OCI-M2 (cell line): ENCODE measurements around the gene SUPT5H.

Experiments used
- DNase-seq: peaks from one replicate; lab custom pipeline; 2025; ENCODE audit not compliant: unreplicated experiment; lab: John Stamatoyannopoulos, UW

The SUPT5H gene

DNA sequence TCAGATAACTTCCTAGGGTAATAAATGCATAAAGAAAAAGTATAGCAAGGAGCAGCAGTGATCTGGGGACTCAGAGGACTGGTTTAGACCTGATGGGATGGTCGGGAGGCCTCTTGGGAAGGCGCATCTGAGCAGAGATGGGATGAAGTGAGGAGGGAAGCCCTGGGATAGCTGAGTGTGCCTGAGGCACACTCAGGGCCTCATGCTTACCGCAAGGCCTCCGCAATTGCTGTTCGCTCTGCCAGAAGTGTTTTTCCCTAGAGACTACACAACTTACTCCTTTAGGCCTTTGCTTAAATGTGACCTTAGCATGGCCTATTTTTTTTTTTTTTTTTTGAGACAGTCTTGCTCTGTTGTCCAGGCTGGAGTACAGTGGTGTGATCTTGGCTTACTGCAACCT lies 49.3 kb downstream of the SUPT5H start:
- DNase-seq = no peak

DNA sequence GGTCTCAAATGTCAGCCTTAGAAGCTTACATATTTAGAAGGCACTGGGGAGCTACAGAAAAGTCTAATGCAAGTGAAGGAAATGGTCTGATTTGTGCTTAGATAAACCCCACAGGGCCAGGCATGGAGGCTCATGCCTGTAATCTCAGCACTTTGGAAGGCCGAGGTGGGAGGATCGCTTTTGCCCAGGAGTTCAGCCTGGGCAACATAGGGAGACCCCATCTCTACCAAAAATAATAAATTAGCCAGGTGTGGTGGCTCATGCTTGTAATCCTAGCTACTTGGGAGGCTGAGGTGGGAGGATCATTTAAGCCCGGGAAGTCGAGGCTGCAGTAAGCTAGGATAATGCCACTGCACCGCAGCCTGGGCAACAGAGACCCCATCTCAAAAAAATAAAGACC lies 50.7 kb downstream of the SUPT5H start:
- DNase-seq = no peak

DNA sequence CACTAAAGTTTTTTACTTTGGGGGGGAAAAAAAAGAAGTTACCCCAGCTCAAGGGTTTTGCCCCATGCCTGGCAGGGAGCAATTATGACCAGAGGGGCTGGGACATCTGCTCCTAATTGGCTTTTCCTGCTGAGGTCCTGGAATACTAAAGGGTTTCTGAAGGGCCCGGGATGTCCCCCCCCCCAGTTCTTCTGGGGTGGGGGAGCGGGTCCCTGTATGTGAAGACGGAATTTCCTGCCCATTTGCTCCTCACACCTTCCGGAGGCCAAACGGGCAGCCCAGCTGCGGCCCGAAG lies 52.3 kb downstream of the SUPT5H start:
- DNase-seq = no peak

DNA sequence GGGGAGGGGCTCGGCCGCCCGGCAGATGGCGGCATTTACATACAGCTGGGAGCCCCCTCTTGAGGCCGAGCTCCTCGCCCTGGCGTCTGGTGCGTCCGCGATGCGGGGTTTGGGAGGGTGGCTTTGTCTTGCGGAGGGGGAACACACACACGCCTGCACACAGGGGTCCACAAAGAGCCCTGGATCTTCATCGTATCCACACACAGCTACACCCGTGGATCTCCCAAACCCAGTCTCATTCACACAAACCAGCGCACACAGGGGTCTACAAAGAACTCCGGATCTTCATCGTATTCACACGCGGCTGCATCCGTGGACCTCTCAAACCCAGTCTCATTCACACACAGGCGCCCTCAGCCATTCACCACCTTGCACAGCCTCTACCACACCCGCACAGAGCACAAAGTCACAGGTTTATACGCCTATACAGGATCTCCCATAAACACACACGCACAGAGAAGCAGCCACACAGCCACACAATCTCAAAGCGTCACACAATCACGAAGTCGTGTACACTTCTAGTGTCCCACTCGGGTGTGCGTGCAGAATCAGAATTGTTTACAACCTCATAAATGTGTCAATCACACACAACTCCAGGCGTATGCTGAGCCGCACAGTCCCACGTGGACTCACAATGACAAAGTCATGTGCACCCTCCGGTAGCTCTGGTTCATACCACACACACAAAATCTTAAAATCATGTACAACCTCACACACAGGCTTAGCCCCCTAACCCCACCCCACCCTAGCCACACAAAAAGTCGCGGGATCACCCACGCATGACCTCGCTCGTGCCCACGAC lies 52.8 kb downstream of the SUPT5H start:
- DNase-seq = peak; percentile 69

DNA sequence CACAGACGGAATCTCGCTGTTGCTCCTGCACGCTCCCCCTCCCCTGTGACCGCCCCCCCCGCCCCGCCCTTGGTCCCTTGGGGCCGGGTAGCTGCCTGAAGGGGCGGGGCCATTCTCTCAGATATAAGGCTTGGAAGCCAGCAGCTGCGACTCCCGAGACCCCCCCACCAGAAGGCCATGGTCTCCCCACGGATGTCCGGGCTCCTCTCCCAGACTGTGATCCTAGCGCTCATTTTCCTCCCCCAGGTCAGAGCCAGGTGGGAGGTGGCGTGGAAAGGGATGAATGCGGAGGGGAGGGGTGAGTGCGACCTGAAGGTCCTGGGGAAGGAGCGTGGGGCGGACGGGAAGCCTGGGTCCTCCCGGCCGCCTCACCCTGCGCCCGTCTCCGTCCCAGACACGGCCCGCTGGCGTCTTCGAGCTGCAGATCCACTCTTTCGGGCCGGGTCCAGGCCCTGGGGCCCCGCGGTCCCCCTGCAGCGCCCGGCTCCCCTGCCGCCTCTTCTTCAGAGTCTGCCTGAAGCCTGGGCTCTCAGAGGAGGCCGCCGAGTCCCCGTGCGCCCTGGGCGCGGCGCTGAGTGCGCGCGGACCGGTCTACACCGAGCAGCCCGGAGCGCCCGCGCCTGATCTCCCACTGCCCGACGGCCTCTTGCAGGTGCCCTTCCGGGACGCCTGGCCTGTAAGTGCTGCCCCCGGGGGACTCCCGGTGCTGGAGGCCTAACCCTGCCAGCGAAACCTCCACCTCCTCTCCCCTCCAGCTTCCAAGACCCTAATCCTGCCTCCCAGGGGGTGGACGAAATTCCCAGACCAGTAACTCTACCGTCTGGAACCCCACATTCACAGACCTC lies 53.6 kb downstream of the SUPT5H start, which contains the start of gene DLL3:
DLL3 (plus strand) TSS at position 150 of the 845 bp plus-strand sequence; CDS start at position 178, 28 bp downstream.
- DNase-seq = no peak

DNA sequence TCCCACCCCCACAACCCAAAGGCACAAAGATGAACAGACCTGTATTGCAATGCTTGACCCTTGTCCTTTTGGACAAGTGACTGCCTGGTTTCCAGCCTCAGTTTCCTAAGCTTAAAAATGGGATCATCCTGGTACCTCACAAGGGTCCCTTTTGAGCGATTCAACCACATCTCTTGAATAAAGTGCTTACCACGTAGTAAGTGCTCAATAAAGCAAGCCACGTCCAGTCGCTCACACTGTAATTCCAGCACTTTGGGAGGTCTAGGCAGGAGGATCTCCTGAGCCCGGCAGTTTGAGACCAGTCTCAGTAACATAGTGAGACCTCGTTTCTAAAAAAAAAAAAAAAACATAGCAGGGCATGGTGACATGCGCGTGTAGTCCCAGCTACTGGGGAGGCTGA lies 54.5 kb downstream of the SUPT5H start:
- no peak for DNase-seq

DNA sequence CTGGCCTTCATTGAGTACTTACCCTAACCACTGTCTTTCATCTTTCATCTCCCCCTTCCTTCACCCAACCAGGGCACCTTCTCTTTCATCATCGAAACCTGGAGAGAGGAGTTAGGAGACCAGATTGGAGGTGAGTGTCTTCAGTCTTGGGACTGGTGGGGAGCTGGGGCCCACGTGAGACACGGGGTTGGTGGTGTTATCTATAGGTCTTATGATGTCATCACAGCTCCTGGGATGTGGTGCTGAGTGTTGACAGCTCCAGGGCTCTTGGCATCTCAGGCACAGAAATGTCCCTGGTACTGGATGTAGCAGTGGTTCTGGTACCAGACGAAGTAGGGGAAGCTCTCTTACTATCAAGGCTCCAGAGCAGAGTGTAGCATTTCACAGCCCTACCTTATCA lies 55.2 kb downstream of the SUPT5H start:
- DNase-seq = no peak

DNA sequence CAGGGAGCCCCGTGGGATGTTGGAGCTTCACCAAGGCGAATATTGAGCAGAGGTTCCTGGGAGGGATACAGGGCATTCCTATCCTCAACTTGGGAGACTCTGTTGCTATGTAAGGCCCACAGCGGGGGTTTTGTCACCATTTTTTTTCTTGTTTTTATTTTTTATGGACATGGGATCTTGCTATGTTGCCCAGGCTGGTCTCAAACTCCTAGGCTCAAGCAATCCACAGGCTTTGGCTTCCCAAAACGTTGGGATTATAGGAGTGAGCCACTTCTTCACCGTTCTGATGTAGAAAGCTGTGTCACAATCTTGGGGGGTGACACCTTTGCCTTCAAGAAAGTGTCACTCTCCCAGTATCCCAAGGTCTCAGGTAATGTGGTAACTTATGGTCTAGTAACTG lies 56.0 kb downstream of the SUPT5H start:
- DNase-seq = no peak

DNA sequence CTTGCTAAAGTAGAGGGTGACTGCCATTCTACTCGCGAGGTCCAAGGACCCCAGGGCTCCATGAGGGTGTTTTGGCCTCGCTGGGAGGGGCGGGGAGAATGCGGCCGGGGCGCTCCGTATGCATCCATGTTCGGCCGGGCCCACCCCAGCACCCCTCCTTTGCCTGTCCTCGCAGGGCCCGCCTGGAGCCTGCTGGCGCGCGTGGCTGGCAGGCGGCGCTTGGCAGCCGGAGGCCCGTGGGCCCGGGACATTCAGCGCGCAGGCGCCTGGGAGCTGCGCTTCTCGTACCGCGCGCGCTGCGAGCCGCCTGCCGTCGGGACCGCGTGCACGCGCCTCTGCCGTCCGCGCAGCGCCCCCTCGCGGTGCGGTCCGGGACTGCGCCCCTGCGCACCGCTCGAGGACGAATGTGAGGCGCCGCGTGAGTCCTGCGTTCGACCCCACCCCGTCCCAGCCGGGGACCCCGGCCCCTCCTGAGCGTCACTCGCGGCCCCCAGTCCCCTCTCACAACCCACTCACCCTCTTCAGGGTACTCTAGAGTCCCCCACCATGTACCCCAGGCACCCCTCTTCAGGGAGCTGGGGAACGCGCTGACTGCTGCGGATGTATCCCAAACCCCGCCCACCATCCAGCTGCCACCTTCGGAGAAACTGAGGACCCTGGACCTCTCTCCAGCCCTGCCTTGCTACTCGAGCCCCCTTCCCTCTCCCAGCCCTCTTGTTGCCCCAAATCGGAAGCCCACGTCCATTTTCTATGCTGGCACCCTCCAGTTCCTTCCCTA lies 57.4 kb downstream of the SUPT5H start:
- peak; percentile 72 for DNase-seq

DNA sequence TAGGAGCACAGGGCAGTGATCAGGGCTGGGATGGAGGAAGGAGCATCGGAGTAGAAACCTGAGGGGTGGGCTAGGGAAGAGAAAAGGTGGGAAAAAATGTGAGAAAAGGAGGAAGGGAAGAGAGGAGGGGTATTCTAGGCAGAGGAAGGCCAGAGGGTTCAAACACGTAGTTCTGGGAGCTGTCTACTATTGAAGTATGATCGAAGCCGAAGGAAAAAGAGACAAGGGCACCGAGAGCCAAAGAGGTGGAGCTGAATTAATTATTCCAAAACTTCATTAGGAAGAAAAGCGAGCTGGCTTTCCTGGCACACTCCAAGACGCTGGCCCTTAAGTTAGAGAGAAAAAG lies 61.2 kb downstream of the SUPT5H start:
- DNase-seq = no peak

DNA sequence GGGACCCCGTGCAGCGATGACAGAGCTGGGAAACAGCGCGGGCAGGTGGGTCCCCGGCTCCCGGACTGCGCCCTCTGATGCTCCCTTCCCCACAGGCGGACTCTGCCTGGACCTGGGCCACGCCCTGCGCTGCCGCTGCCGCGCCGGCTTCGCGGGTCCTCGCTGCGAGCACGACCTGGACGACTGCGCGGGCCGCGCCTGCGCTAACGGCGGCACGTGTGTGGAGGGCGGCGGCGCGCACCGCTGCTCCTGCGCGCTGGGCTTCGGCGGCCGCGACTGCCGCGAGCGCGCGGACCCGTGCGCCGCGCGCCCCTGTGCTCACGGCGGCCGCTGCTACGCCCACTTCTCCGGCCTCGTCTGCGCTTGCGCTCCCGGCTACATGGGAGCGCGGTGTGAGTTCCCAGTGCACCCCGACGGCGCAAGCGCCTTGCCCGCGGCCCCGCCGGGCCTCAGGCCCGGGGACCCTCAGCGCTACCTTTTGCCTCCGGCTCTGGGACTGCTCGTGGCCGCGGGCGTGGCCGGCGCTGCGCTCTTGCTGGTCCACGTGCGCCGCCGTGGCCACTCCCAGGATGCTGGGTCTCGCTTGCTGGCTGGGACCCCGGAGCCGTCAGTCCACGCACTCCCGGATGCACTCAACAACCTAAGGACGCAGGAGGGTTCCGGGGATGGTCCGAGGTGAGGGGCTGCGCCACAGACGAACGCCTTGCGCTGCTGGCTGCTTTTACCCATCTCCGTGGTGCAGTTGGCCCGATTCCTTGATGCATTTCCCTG lies 61.7 kb downstream of the SUPT5H start:
- no peak for DNase-seq

DNA sequence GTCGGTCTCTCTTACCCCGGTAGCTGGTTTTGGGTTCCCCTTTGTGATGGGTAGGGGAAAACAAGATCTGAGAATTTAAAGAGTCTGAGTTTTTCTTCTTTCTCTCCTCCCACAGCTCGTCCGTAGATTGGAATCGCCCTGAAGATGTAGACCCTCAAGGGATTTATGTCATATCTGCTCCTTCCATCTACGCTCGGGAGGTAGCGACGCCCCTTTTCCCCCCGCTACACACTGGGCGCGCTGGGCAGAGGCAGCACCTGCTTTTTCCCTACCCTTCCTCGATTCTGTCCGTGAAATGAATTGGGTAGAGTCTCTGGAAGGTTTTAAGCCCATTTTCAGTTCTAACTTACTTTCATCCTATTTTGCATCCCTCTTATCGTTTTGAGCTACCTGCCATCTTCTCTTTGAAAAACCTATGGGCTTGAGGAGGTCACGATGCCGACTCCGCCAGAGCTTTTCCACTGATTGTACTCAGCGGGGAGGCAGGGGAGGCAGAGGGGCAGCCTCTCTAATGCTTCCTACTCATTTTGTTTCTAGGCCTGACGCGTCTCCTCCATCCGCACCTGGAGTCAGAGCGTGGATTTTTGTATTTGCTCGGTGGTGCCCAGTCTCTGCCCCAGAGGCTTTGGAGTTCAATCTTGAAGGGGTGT lies 62.5 kb downstream of the SUPT5H start:
- DNase-seq = no peak

DNA sequence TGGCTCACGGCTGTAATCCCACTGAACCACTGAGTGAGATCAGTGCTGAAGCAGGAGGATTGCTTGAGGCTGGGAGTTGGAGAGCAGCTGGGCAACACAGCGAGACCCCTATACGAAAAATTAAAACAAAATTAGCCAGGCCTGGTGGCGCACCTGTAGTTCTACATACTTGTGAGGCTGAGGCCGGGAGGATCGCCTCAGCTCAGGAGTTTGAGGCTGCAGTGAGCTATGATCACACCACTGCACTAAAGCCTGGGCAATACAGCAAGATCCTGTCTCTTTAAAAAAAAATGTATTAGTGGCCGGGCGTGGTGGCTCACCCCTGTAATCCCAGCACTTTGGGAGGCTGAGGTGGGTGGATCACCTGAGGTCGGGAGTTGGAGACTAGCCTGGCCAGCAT lies 63.2 kb downstream of the SUPT5H start:
- no peak for DNase-seq

DNA sequence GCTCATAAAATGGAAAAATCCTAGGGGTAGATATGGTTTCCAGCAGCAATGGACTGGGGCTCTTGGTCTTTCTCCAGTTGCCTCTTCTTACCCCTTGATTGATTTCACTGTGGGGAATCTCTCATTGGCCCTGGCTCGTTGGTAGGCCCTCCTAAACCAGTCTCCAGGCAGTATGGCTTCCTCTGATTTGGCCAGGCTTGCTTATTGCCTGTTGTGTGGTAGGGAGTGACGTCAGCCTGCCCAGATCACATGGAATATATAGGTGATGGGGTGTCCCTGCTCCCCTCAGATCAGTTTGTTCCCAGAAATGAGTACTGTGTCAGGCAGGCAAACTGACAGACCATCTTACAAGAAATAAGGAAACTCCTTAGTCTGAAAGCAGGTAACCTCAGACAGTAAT lies 63.9 kb downstream of the SUPT5H start:
- DNase-seq = no peak

DNA sequence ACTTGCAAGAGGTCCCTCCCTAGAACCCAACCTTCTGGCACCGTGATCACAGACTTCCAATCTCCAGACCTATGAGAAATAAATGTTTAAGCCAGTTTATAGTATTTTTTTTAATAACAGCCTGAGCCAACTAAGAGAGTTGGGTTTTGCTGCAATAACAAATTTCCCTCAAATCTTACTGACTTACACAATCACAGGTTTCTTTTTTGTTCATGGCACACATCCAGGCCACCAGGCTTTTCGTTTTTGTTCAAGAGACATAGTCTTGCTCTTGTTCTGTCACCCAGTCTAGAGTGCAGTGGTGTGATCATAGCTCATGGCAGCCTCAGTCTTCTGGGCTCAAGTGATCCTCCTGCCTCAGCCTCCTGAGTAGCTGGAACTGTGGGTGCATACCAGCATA lies 67.6 kb downstream of the SUPT5H start:
- DNase-seq = no peak

DNA sequence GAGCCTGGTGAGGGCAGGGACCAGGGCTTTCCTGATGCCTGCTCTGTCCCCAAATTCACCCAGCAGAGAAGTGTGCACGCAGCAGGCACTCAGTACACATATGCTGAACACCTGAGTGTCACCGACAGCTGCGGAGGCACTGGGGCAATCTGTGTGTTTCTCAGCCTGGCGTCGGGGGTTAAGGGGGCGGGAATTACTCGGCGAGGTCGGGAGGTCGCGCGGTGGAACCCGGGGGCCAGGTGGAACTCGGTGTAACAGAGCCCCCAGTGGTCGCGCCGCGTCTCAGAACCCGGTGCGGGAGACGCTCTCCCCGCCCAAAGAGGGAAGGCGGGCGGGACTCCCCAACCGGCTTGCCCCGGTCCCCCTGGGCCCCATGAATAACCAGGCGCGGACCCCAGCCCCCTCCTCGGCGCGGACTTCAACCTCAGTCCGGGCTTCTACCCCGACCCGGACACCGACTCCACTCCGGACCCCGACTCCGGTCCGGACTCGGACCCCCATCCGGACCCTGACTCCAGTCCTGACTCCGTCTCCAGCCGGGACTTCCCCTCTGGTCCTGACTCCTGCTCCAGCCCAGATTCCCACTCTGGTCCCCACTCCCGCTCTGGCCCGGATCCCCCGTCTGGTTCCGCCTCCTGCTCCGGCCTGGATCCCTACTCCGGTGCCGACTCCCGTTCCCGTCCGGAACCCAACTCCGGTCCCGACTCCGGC lies 69.6 kb downstream of the SUPT5H start, which contains the start of gene SELENOV:
SELENOV (plus strand) TSS at position 300 of the 711 bp plus-strand sequence; CDS start at position 374, 74 bp downstream.
- DNase-seq = no peak

DNA sequence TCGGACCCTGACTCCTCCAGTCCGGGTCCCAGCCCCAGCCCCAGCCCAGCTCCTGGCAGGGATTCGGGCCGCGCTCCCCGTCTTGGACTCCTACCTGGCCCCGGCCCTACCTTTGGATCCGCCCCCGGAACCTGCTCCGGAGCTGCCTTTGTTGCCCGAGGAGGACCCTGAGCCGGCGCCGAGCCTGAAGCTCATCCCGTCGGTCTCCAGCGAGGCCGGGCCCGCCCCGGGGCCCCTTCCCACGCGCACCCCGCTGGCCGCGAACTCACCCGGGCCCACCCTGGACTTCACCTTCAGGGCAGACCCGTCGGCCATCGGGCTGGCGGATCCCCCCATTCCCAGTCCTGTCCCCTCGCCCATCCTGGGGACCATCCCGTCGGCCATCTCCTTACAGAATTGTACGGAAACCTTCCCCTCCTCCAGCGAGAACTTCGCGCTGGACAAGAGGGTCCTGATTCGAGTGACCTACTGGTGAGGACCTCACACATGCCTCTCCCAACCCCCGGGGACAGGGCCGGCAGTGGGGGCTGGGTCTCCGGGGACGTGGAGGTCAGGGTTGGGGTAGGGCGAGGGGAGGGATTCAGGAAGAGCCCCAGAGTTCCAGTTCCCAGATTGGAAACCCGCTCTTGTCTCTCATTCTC lies 70.3 kb downstream of the SUPT5H start:
- DNase-seq = no peak

DNA sequence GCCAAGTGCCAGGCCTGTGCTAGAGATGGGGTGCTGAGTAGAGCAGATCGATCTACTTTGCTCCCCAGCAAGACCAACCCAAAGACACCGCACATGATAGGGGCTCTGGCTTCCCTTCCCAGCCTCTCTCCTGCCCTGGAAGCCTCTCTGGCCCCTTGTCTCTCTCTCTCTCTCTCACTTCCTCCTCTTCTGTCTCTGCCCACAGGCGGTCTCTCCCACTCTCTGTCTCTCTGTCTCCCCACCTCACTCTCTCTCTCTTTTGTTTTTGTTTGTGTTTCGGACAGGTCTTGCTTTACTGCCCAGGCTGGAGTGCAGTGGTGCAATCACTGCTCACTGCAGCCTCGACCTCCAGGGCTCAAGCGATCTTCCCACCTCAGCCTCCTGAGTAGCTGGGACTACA lies 70.9 kb downstream of the SUPT5H start:
- DNase-seq = no peak

DNA sequence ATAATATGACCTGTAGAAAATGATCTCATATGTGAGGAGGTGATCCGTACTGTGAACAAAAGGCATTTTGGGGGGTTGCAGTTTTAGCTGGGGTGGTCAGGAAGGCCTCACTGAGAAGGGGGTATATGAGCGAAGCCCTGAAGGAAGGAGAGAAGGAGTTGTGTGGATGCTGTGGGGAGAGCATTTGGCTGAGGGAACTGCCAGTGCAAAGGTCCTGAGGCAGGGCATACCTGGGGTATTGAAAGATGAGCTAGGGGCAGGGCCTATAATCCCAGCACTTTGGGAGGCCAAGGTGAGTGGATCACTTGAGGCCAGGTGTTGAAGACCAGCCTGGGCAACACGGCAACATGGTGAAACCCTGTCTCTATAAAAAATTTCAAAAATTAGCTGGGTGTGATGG lies 72.0 kb downstream of the SUPT5H start:
- no peak for DNase-seq
